Stimulated activated CD4-positive, alpha-beta T cell treated with anti-CD3 and anti-CD28 coated beads, TNF-alpha, amount 100 ng/mL, for 4 hours (primary cell): ENCODE measurements around the gene FBXL22.

Experiments used
- DNase-seq, 3 experiments: peaks; one replicate each; pipeline ENCODE4 v3.0.0-alpha.2; 2020; ENCODE audit warnings: low read depth in 3 of 3

Gene FBXL22

GRCh38 chr15:63593705-63594671, 3.2 kb upstream of the FBXL22 start:
- DNase-seq: no peak

- DNase-seq: no peak
Measured at GRCh38 chr15:63595065-63595464, 2.1 kb upstream of the FBXL22 start.

GRCh38 chr15:63595688-63596087, 1.5 kb upstream of the FBXL22 start:
- DNase-seq: no peak

GRCh38 chr15:63596676-63597037, 530 bp upstream of the FBXL22 start:
- no peak for DNase-seq

- no peak for DNase-seq
Measured at GRCh38 chr15:63597821-63598220, 634 bp downstream of the FBXL22 start.

- no peak for DNase-seq
Measured at GRCh38 chr15:63598473-63599400, 1.6 kb downstream of the FBXL22 start.

- DNase-seq: no peak
Measured at GRCh38 chr15:63599401-63600000, 2.3 kb downstream of the FBXL22 start.

GRCh38 chr15:63600001-63600615, 2.9 kb downstream of the FBXL22 start:
- no peak for DNase-seq

- peak; percentile 75 to 86 (median 81) for DNase-seq
Measured at GRCh38 chr15:63600616-63601025, 3.4 kb downstream of the FBXL22 start.

GRCh38 chr15:63601026-63601703, 4.0 kb downstream of the FBXL22 start:
- DNase-seq: peak in 2 of 3 experiments; percentile 34 to 35

GRCh38 chr15:63601704-63602185, 4.6 kb downstream of the FBXL22 start:
- no peak for DNase-seq

GRCh38 chr15:63602595-63602994, 5.4 kb downstream of the FBXL22 start:
- DNase-seq: no peak

GRCh38 chr15:63603516-63603915, 6.3 kb downstream of the FBXL22 start:
- DNase-seq: no peak

GRCh38 chr15:63604281-63604680, 7.1 kb downstream of the FBXL22 start:
- no peak for DNase-seq

- DNase-seq: no peak
Measured at GRCh38 chr15:63605036-63605435, 7.8 kb downstream of the FBXL22 start.

- no peak for DNase-seq
Measured at GRCh38 chr15:63605816-63606215, 8.6 kb downstream of the FBXL22 start.

GRCh38 chr15:63606308-63606707, 9.1 kb downstream of the FBXL22 start:
- DNase-seq: no peak

- DNase-seq: no peak
Measured at GRCh38 chr15:63608989-63609388, 11.8 kb downstream of the FBXL22 start.

GRCh38 chr15:63609448-63609847, 12.3 kb downstream of the FBXL22 start:
- DNase-seq: no peak

GRCh38 chr15:63610209-63610841, 13.1 kb downstream of the FBXL22 start:
- DNase-seq: peak in 2 of 3 experiments; percentile 52 to 61
